Adrenal gland (tissue), 5 donors: ENCODE measurements around the gene SGSM1.

Experiments
- CTCF ChIP-seq, 6 experiments: fragments of 450-650 bp in 4 of 6; fragments of 200-600 bp in 2 of 6; sonication (generic) in 1 of 6; IDR thresholded peaks; 1 replicate in 5 of 6; 2 replicates in 1 of 6; pipeline versions ENCODE4 v1.5.1 to v1.8.0; 2016 to 2021; ENCODE audit warnings: antibody characterized with exemption in 6 of 6, mild to moderate bottlenecking in 2 of 6, moderate library complexity in 1 of 6
- POLR2A ChIP-seq, 2 donors: fragments of 450-650 bp; IDR thresholded peaks; one replicate each; pipeline ENCODE4 v1.6.1; 2017; ENCODE audit warnings: antibody characterized with exemption in 2 of 2, mild to moderate bottlenecking in 2 of 2, moderate library complexity in 1 of 2
- donor health status: DM: no; HTN: no; CAD: no.

DNA sequence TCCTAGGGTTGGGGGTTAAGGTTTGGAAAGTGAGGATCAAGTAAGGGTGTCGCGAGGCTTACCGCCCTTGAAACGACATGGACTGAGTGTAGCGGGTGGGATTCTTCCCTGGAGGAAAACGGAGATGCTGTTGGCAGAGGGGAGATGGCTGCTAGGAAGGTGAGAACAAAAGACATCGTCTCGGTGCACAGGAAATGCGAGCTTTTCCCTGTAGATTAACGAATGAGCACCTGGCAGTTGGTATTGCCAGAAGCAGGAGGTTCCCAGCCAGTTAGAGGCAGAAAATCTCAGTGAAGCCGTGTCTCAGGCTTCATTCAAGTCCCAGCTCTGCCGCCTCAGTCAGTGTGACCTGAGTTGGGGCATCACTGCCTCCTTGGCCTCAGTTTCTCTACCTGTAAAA is 141.9 kb downstream of the SGSM1 start:
- TF ChIP-seq CTCF (IDR thresholded peaks at IDR 0.05) (no peak), POLR2A (IDR thresholded peaks at IDR 0.05) (no peak)
